Measurements from ENCODE around the gene CCDC3.

GRCh38 chr10:12949248-12949647 lies 52.3 kb downstream of the CCDC3 start:
- TF ChIP-seq, protein P1, sequence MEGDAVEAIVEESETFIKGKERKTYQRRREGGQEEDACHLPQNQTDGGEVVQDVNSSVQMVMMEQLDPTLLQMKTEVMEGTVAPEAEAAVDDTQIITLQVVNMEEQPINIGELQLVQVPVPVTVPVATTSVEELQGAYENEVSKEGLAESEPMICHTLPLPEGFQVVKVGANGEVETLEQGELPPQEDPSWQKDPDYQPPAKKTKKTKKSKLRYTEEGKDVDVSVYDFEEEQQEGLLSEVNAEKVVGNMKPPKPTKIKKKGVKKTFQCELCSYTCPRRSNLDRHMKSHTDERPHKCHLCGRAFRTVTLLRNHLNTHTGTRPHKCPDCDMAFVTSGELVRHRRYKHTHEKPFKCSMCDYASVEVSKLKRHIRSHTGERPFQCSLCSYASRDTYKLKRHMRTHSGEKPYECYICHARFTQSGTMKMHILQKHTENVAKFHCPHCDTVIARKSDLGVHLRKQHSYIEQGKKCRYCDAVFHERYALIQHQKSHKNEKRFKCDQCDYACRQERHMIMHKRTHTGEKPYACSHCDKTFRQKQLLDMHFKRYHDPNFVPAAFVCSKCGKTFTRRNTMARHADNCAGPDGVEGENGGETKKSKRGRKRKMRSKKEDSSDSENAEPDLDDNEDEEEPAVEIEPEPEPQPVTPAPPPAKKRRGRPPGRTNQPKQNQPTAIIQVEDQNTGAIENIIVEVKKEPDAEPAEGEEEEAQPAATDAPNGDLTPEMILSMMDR (conservative IDR thresholded peaks at IDR 0.05; ENCODE audit: low read depth, low read length), result peak; percentile 48
- no peak for TF ChIP-seq EZH2 (IDR thresholded peaks at IDR 0.05; ENCODE audit: borderline replicate concordance, low read depth, low read length, poor library complexity, severe bottlenecking)
